K562 (cell line): Measurements from ENCODE around the gene FZD4. TPM values are rescaled to one million over a fixed set of nuclear protein-coding genes. Genes with fewer than 3 reads are reported as not detected.

ENCODE experiments used
- ATAC-seq: fragments of 200-7000 bp; cut with Tn5 transposase; 3 replicates; pipeline ENCODE4 v1.9.1; 2020; ENCODE audit warnings: moderate library complexity
- BruUV-seq: library from RNA; stranded (reverse); fragments of 400-500 nt; replicated peaks from 2 replicates; lab custom pipeline; 2021; lab: Mats Ljungman, UMichigan
- CTCF ChIA-PET: fragments of 300-600 bp; formaldehyde crosslinking; extraction: SDS; loops from one replicate; lab custom pipeline; 2021; ENCODE audit warnings: low intra/inter-chr PET ratio; lab: Yijun Ruan, JAX
- POLR2A ChIA-PET: fragments of 300-600, 350-650 bp; sonication (Branson Sonifier 250); formaldehyde crosslinking; extraction: SDS; loops from one replicate; lab custom pipeline; 2021; ENCODE audit warnings: antibody characterized with exemption, inconsistent platforms; lab: Yijun Ruan, JAX
- DNase-seq, 4 experiments: peaks; one replicate each; pipeline versions ENCODE4 v3.0.0 to v3.0.0-alpha.2; 2011 to 2018; ENCODE audit warnings: low spot score in 3 of 4, mixed read lengths in 3 of 4; ENCODE audit errors: extremely low read depth in 1 of 4
- FAIRE-seq: peaks from 2 replicates; lab custom pipeline; 2011; peaks lifted over from hg19 to GRCh38; lab: Jason Lieb, UNC
- H2AFZ ChIP-seq: 2 replicates; pipeline ENCODE4 v1.6.0; 2011; ENCODE audit warnings: low read depth, low read length, control low read depth, inconsistent platforms
- H3K27ac ChIP-seq: fragments of 200-600 bp; 3 replicates; pipeline ENCODE4 v1.8.0; 2011; ENCODE audit warnings: low read depth, mild to moderate bottlenecking, control low read depth, inconsistent platforms, low read length, moderate library complexity, mixed read lengths; ENCODE audit errors: extremely low read depth
- H3K27me3 ChIP-seq, 2 experiments: fragments of 300-600 bp in 1 of 2; 2 replicates in 1 of 2; 3 replicates in 1 of 2; pipeline versions ENCODE4 v1.6.0 to v1.8.0; 2011; ENCODE audit warnings: inconsistent platforms in 2 of 2, low read length in 2 of 2, mild to moderate bottlenecking in 1 of 2, mixed read lengths in 1 of 2, moderate library complexity in 1 of 2; ENCODE audit not compliant: control insufficient read depth in 2 of 2, insufficient read depth in 2 of 2
- H3K36me3 ChIP-seq: fragments of 300-600 bp; 3 replicates; pipeline ENCODE4 v1.8.0; 2011; ENCODE audit warnings: mild to moderate bottlenecking, low read length, inconsistent platforms; ENCODE audit not compliant: control insufficient read depth, insufficient read depth
- H3K4me1 ChIP-seq, 2 experiments: fragments of 200-600 bp in 1 of 2; replicated peaks in 1 of 2; 2 replicates in 1 of 2; 3 replicates in 1 of 2; pipeline versions ENCODE4 v1.5.1 to v1.8.0; 2011; ENCODE audit warnings: inconsistent platforms in 2 of 2, low read length in 2 of 2, mild to moderate bottlenecking in 1 of 2, mixed read lengths in 1 of 2, moderate library complexity in 1 of 2; ENCODE audit not compliant: control insufficient read depth in 2 of 2, insufficient read depth in 2 of 2
- H3K4me2 ChIP-seq: 2 replicates; pipeline ENCODE4 v1.6.1; 2011; ENCODE audit warnings: low read length, control low read depth, inconsistent platforms, mixed read lengths; ENCODE audit not compliant: insufficient read depth
- H3K4me3 ChIP-seq: fragments of 200-600 bp; sonication (generic), shearing (Covaris generic); 2 replicates; pipeline ENCODE4 v1.5.1; 2016; ENCODE audit warnings: control low read depth, inconsistent platforms
- H3K79me2 ChIP-seq: fragments of 200-600 bp; 3 replicates; pipeline ENCODE4 v1.8.0; 2011; ENCODE audit warnings: low read length, inconsistent platforms; ENCODE audit not compliant: control insufficient read depth, insufficient read depth
- H3K9ac ChIP-seq, 2 experiments: 2 replicates each; pipeline versions ENCODE4 v1.6.0 to v1.6.1; 2011; ENCODE audit warnings: low read depth in 2 of 2, low read length in 2 of 2, control low read depth in 1 of 2, inconsistent platforms in 1 of 2, mild to moderate bottlenecking in 1 of 2, mixed read lengths in 1 of 2; ENCODE audit not compliant: insufficient read depth in 1 of 2
- H3K9me1 ChIP-seq: one replicate; pipeline ENCODE4 v1.6.0; 2011; ENCODE audit warnings: inconsistent platforms, mild to moderate bottlenecking, low read length, moderate library complexity; ENCODE audit not compliant: control insufficient read depth, insufficient read depth
- H3K9me3 ChIP-seq: replicated peaks from 2 replicates; pipeline ENCODE4 v1.5.1; 2011; ENCODE audit warnings: low read depth, low read length, inconsistent platforms; ENCODE audit not compliant: control insufficient read depth, insufficient read depth
- H4K20me1 ChIP-seq: replicated peaks from 2 replicates; pipeline ENCODE4 v1.6.1; 2011; ENCODE audit warnings: low read length, inconsistent platforms, mixed read lengths; ENCODE audit not compliant: control insufficient read depth, insufficient read depth
- GATAD2B ChIP-seq: fragments of 450-650 bp; IDR thresholded peaks from 2 replicates; pipeline ENCODE4 v1.6.1; 2017; ENCODE audit warnings: mild to moderate bottlenecking, borderline replicate concordance
- HDAC6 ChIP-seq: IDR thresholded peaks from 2 replicates; pipeline ENCODE4 v1.6.1; 2012; ENCODE audit warnings: low read depth, mild to moderate bottlenecking, control low read depth, inconsistent platforms, low read length, moderate library complexity
- KDM1A ChIP-seq, 2 experiments: fragments of 450-650 bp; IDR thresholded peaks; 2 replicates each; pipeline ENCODE4 v1.6.1; 2016; ENCODE audit warnings: mild to moderate bottlenecking in 2 of 2
- MYBL2 ChIP-seq, 2 experiments: fragments of 450-650 bp in 1 of 2; sonication (generic) in 1 of 2; formaldehyde crosslinking in 1 of 2; IDR thresholded peaks; 2 replicates each; pipeline versions ENCODE4 v1.6.1 to v1.8.1; 2017 to 2022; ENCODE audit warnings: borderline replicate concordance in 1 of 2, inconsistent platforms in 1 of 2, low read depth in 1 of 2, mild to moderate bottlenecking in 1 of 2, missing genetic modification reagents in 1 of 2, moderate library complexity in 1 of 2
- NFE2L1 ChIP-seq: fragments of 450-650 bp; IDR thresholded peaks from 2 replicates; pipeline ENCODE4 v1.6.1; 2016; ENCODE audit warnings: missing genetic modification characterization, low read depth, mild to moderate bottlenecking, missing compliant biosample characterization, moderate library complexity, borderline replicate concordance
- RBM25 ChIP-seq: fragments of 200-400 bp; formaldehyde crosslinking; IDR thresholded peaks from 2 replicates; pipeline ENCODE4 v1.6.1; 2018; ENCODE audit warnings: low read length, low read depth, moderate library complexity; ENCODE audit not compliant: severe bottlenecking
- RUNX1 ChIP-seq: sonication (generic); IDR thresholded peaks from 2 replicates; pipeline ENCODE4 v1.6.1; 2016; ENCODE audit warnings: antibody characterized with exemption, low read depth
- SMARCA5 ChIP-seq: fragments of 450-650 bp; IDR thresholded peaks from 2 replicates; pipeline ENCODE4 v1.6.1; 2016
- TAF15 ChIP-seq: fragments of 200-400 bp; formaldehyde crosslinking; IDR thresholded peaks from 2 replicates; pipeline ENCODE4 v1.6.1; 2017; ENCODE audit warnings: mild to moderate bottlenecking, low read depth, low read length, moderate library complexity
- YBX1 ChIP-seq: fragments of 450-650 bp; IDR thresholded peaks from 2 replicates; pipeline ENCODE4 v1.7.1; 2016; ENCODE audit warnings: mild to moderate bottlenecking
- WGBS: fragments of 100-300 bp; shearing (Covaris generic); methylation state at CpG from one replicate; pipeline ENCODE4 v1.1.6; 2016; ENCODE audit warnings: low coverage, mixed read lengths; ENCODE audit not compliant: insufficient coverage; ENCODE audit errors: missing lambda C conversion rate; 5-methylcytosine and 5-hydroxymethylcytosine counted together
- in situ Hi-C: fragments of 300-500 bp; cut with MboI; formaldehyde crosslinking; loops from 4 replicates; pipeline ENCODE4 v1.15.0; 2018; ENCODE audit warnings: inconsistent platforms, mixed read lengths
- intact Hi-C: fragments of 100-400 bp; cut with micrococcal nuclease; formaldehyde crosslinking; loops from 2 replicates; pipeline ENCODE4 v1.14.2; 2022
- polyA plus RNA-seq, 8 experiments: library from polyadenylated mRNA; depleted of rRNA in 4 of 8; stranded (reverse) in 5 of 8; unstranded in 3 of 8; fragments of >200 nt; fragmentation: Nextera tagmentation in 2 of 8; fragmentation: Illumina TruSeq in 1 of 8; extraction: Ambion mirVana in 2 of 8; extraction: Trizol in 1 of 8; gene quantifications; 2 replicates each; pipeline versions ENCODE4 v1.2.1 to v1.2.3, GENCODE V29; 2011 to 2014; ENCODE audit warnings: inconsistent platforms in 1 of 8, missing spikeins in 1 of 8
- total RNA-seq, 7 experiments: library from RNA; depleted of rRNA in 6 of 7; stranded (reverse); fragments of >200 nt in 6 of 7; fragmentation: Illumina TruSeq in 2 of 7; extraction: Trizol in 2 of 7; gene quantifications; 2 replicates each; pipeline versions ENCODE4 v1.2.1 to v1.2.3, GENCODE V29; 2011 to 2021; ENCODE audit warnings: low replicate concordance in 1 of 7
- TF ChIP-seq, protein P1 (sequence below), 2 experiments: fragments of 450-650 bp in 1 of 2; sonication (generic) in 1 of 2; formaldehyde crosslinking in 1 of 2; IDR thresholded peaks in 1 of 2; conservative IDR thresholded peaks in 1 of 2; 2 replicates each; pipeline versions ENCODE4 v1.6.1 to v1.8.1; 2016 to 2023; ENCODE audit warnings: mild to moderate bottlenecking in 2 of 2, moderate library complexity in 2 of 2, inconsistent platforms in 1 of 2, missing genetic modification reagents in 1 of 2
- TF ChIP-seq, protein P2 (sequence below): fragments of 250-450 bp; sonication (Bioruptor Pico); IDR thresholded peaks from 2 replicates; pipeline ENCODE4 v1.4.0; 2020; ENCODE audit warnings: mild to moderate bottlenecking, moderate library complexity, borderline replicate concordance
- TF ChIP-seq, protein P3 (sequence below): fragments of 450-650 bp; IDR thresholded peaks from 2 replicates; pipeline ENCODE4 v1.6.1; 2017; ENCODE audit warnings: antibody characterized with exemption, mild to moderate bottlenecking
- TF ChIP-seq, protein P4 (sequence below): sonication (generic); formaldehyde crosslinking; IDR thresholded peaks from 2 replicates; pipeline ENCODE4 v1.9.0; 2022; ENCODE audit warnings: mild to moderate bottlenecking, missing genetic modification reagents

Gene FZD4
- total and polyA plus RNA-seq, 9 of the 15 experiments (the other 6 are each of a cell fraction or from before 2014, with no cell fraction given): 1.2 to 7.9 (median 5.8) TPM

DNA sequence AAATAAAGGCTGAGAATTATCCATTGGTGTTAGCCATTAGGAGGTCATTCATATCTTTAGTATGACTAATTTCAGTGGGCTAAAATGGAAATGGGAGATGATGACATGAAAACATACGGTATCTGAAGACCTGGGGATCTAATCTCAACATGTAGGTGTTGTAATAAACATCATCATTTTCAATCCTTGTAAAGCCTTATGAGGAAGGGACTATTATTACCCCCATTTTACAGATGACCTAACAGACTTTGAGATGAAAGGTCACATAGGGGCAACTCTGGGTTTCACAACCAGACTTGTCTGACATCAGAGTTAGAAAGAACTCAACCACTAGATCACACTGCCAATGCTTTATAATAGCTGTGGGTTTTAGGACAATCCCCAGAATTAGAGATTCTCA, 47.7 kb upstream of the FZD4 start:
- in situ Hi-C loops: no loop called here
- no peak for FAIRE-seq
- TF ChIP-seq RBM25 (peak; percentile 46), NFE2L1 (tag) (no peak), RUNX1 (no peak), YBX1 (no peak), SMARCA5 (no peak), TAF15 (no peak), GATAD2B (0 out of 2 replicates have a peak, but pooled peaks have one; percentile 13), MYBL2 (IDR thresholded peaks at IDR 0.05; ENCODE audit: low read depth) (no peak), MYBL2 (CRISPR knock-in tag; IDR thresholded peaks at IDR 0.05; ENCODE audit: borderline replicate concordance) (no peak), KDM1A (IDR thresholded peaks at IDR 0.05) (0 out of 4 replicates have a peak, but pooled peaks have one; percentile 32 to 53), HDAC6 (no peak)
- TF ChIP-seq, protein P1, sequence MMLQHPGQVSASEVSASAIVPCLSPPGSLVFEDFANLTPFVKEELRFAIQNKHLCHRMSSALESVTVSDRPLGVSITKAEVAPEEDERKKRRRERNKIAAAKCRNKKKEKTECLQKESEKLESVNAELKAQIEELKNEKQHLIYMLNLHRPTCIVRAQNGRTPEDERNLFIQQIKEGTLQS (IDR thresholded peaks at IDR 0.05): peak; percentile 51
- TF ChIP-seq, protein P1 (CRISPR knock-in tag; conservative IDR thresholded peaks at IDR 0.05): no peak
- TF ChIP-seq, protein P2, sequence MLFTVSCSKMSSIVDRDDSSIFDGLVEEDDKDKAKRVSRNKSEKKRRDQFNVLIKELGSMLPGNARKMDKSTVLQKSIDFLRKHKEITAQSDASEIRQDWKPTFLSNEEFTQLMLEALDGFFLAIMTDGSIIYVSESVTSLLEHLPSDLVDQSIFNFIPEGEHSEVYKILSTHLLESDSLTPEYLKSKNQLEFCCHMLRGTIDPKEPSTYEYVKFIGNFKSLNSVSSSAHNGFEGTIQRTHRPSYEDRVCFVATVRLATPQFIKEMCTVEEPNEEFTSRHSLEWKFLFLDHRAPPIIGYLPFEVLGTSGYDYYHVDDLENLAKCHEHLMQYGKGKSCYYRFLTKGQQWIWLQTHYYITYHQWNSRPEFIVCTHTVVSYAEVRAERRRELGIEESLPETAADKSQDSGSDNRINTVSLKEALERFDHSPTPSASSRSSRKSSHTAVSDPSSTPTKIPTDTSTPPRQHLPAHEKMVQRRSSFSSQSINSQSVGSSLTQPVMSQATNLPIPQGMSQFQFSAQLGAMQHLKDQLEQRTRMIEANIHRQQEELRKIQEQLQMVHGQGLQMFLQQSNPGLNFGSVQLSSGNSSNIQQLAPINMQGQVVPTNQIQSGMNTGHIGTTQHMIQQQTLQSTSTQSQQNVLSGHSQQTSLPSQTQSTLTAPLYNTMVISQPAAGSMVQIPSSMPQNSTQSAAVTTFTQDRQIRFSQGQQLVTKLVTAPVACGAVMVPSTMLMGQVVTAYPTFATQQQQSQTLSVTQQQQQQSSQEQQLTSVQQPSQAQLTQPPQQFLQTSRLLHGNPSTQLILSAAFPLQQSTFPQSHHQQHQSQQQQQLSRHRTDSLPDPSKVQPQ (CRISPR knock-in tag): no peak
- TF ChIP-seq, protein P3, sequence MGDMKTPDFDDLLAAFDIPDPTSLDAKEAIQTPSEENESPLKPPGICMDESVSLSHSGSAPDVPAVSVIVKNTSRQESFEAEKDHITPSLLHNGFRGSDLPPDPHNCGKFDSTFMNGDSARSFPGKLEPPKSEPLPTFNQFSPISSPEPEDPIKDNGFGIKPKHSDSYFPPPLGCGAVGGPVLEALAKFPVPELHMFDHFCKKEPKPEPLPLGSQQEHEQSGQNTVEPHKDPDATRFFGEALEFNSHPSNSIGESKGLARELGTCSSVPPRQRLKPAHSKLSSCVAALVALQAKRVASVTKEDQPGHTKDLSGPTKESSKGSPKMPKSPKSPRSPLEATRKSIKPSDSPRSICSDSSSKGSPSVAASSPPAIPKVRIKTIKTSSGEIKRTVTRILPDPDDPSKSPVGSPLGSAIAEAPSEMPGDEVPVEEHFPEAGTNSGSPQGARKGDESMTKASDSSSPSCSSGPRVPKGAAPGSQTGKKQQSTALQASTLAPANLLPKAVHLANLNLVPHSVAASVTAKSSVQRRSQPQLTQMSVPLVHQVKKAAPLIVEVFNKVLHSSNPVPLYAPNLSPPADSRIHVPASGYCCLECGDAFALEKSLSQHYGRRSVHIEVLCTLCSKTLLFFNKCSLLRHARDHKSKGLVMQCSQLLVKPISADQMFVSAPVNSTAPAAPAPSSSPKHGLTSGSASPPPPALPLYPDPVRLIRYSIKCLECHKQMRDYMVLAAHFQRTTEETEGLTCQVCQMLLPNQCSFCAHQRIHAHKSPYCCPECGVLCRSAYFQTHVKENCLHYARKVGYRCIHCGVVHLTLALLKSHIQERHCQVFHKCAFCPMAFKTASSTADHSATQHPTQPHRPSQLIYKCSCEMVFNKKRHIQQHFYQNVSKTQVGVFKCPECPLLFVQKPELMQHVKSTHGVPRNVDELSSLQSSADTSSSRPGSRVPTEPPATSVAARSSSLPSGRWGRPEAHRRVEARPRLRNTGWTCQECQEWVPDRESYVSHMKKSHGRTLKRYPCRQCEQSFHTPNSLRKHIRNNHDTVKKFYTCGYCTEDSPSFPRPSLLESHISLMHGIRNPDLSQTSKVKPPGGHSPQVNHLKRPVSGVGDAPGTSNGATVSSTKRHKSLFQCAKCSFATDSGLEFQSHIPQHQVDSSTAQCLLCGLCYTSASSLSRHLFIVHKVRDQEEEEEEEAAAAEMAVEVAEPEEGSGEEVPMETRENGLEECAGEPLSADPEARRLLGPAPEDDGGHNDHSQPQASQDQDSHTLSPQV: 0 out of 2 replicates have a peak, but pooled peaks have one; percentile 18
- TF ChIP-seq, protein P4, sequence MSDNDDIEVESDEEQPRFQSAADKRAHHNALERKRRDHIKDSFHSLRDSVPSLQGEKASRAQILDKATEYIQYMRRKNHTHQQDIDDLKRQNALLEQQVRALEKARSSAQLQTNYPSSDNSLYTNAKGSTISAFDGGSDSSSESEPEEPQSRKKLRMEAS (CRISPR knock-in tag): no peak

More for the DNA sequence above, 47.7 kb upstream of the FZD4 start:
- Histone ChIP-seq H3K4me3 (no peak overlapping the region), H3K27ac (no peak overlapping the region), H3K36me3 (no peaks in the 10 kb centered on the region), H3K27me3 (no peaks in the 10 kb centered on the region), H2AFZ (no peak overlapping the region), H3K9me3 (no peaks in the 10 kb centered on the region), H3K79me2 (no peaks in the 10 kb centered on the region), H3K9me1 (no peaks in the 10 kb centered on the region), H3K4me2 (no peak overlapping the region), H3K4me1 (peaks cover 14 to 36% of the 10 kb centered on the region in 2 experiments; a peak in 4 of 5 replicates), H3K9ac (no peak overlapping the region), H4K20me1 (no peaks in the 10 kb centered on the region)
- 17% methylated on average over 1 of the region's 1 CpG for WGBS
- DNase-seq (no peak), ATAC-seq (no peak)
- intact Hi-C loops: no loop called here
- CTCF ChIA-PET: no interaction called here
- POLR2A ChIA-PET: interaction anchor here (1.2 kb wide), 1 partner anchor 8 kb away, joined by 3 read pairs; no protein-coding TSS in a partner anchor
- BruUV-seq: no TSS peak
